Middle frontal gyrus (tissue), 1 donor: ENCODE measurements around the gene ABCG1.
"Not testable (repeated sequence)": the region's sequence is repeated elsewhere in the genome, so short reads cannot be mapped to it uniquely, and the experiment has no call there.

ENCODE experiments used
- DNase-seq: peaks from one replicate; pipeline ENCODE4 v3.0.0-alpha.2; 2015; ENCODE audit warnings: low spot score; ENCODE audit errors: extremely low spot score

The ABCG1 gene

DNA sequence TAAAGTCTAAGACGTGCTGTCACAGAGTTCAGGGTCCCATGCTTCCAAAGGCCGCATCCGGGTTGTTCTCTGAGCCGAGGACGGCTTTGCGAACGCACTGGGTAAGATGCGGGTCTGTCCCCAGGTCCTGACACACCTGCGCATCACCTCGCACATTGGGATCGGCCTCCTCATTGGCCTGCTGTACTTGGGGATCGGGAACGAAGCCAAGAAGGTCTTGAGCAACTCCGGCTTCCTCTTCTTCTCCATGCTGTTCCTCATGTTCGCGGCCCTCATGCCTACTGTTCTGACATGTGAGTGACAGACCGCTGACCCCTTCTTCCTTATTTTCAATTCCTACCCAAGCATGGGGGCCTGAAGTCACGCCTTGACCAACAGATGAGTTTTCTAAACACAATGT is 71.0 kb downstream of the ABCG1 start:
- DNase-seq = no peak

DNA sequence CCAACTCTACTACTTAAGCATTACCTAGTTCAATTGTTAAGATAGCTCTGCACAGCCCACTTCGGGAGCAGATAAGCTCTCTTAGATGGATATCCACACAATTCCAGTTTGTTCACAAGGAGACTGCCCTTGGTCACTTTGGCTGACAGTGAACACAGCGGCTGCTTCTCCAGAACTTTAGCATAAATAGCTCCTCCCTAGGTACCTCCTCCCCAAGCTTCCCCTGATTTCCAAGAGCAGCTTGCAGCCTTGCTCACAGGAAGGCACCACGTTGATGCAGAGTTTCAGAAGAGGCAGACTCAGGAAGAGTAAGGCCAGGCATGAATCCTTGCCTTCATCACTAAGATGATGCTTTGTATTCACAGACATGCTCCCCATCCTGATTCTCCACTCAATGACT is 71.6 kb downstream of the ABCG1 start:
- no peak for DNase-seq

GRCh38 chr21:42291003-42291750 is 72.2 kb downstream of the ABCG1 start:
- DNase-seq = no peak

GRCh38 chr21:42291751-42292562 is 73.0 kb downstream of the ABCG1 start:
- DNase-seq = no peak

- not testable (repeated sequence) for DNase-seq
These were observed 73.7 kb downstream of the ABCG1 start for GRCh38 chr21:42292563-42293142.

- no peak for DNase-seq
These were observed 74.8 kb downstream of the ABCG1 start for GRCh38 chr21:42293649-42294272.

GRCh38 chr21:42294273-42294880 is 75.4 kb downstream of the ABCG1 start:
- DNase-seq = no peak

DNA sequence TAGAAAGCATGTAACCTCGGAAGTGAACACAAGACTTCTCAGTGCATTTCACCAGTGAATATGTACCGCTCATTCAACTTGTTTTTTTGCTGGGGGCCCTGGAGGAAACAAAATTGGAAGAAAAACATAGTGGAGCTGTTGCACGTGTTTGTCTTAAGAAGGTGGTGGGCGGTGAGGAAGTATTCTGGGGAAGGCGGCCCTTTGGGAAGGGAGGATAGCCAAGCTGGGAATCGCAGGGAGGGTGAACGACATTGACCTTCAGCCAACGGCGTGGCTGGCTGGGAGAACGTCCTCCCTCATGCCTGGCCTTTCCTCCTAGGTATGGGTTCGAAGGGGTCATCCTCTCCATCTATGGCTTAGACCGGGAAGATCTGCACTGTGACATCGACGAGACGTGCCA is 76.9 kb downstream of the ABCG1 start:
- DNase-seq = no peak

DNA sequence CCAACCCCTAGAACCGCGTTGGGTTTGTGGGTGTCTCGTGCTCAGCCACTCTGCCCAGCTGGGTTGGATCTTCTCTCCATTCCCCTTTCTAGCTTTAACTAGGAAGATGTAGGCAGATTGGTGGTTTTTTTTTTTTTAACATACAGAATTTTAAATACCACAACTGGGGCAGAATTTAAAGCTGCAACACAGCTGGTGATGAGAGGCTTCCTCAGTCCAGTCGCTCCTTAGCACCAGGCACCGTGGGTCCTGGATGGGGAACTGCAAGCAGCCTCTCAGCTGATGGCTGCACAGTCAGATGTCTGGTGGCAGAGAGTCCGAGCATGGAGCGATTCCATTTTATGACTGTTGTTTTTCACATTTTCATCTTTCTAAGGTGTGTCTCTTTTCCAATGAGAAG is 77.6 kb downstream of the ABCG1 start:
- DNase-seq = no peak

DNA sequence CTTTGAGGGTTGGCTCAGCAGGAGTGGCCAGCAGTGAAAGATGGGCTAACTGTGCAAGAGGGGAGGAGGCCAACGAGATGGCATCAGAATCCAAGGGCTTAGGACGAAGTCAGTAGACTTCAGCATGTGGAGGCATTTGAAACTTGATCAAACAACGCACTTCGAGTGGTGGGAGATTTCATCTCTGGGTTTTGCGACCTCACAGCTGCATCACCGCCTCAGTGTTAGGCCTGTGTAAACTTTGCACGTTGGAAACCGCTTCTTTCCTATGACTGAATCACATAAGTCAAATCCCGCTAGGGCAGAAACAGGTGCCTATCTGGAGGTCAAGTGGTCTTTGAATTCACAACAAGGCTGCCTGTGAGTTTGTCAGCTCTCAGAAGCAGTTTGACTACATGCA is 78.4 kb downstream of the ABCG1 start:
- no peak for DNase-seq

DNA sequence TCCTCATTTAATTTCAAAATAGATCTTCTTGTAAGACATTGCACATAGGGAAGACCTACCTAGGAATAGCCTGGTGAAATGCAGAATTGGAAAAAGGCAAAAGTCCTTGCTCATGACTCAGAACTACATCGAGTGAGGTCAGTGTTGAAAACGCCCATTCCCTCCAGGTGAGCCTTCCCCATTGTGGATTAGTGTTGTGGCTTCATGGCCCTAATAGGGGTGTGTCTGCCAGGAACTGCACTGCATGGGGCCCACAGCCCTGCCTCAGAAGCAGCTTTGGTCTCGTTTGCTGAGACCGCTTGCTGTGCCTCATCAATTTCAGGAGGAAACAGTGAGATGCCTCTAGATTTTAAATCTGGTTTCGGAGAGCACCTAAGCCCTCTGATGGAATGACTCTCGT is 79.3 kb downstream of the ABCG1 start:
- DNase-seq = no peak

DNA sequence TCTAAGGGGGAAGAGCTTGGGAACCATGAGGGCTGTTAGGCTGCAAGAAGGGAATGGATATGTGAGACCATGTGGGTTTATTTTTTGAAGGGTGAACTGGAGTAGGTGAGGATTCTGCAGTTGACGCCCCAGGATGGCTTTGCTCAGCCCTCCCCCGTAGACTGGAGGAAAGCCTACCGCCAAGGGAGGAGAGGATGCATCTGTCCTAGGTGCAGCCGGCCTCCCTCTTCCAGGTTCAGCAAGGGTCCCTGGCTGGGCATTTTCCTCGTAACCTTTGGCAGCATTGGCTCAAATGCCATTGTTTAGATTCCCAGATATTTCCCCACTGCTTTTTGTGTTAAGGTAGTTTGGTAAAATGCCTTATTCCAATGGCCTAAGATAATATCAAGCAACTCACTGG is 79.7 kb downstream of the ABCG1 start:
- no peak for DNase-seq

DNA sequence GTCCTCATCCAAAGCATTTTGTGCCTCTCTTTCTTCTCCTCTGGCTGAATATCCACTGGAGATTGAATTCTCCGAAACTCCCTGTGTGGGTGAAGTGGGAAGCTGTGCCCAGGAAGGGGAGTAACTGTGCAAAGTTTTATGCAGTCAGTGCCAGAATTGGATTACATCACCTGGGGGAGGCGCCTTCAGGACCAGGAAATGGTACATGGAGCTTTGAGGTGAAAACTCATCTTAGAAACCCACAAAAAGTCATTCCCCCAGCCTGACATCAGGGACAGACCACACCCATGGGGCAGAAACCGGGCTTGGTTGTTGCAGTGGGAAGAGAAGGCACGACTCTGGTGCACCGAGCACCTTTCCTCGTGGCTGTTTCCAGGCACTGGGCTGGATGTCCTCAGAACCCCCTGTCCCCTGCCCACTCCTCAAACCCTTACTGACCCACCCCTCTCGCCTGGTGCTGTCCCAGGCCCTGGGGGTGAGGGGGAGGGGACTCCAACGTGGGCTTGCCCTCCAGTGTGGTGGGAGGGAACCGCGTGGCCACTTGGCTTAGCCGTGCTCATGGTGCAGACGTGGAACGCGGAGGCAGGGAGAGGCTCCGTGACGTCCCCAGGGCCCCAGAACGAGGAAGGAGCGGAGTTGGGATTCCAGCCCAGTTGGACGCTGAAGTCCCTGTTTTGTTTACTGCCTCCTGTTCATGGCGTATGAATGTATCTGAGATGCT is 80.5 kb downstream of the ABCG1 start:
- no peak for DNase-seq

DNA sequence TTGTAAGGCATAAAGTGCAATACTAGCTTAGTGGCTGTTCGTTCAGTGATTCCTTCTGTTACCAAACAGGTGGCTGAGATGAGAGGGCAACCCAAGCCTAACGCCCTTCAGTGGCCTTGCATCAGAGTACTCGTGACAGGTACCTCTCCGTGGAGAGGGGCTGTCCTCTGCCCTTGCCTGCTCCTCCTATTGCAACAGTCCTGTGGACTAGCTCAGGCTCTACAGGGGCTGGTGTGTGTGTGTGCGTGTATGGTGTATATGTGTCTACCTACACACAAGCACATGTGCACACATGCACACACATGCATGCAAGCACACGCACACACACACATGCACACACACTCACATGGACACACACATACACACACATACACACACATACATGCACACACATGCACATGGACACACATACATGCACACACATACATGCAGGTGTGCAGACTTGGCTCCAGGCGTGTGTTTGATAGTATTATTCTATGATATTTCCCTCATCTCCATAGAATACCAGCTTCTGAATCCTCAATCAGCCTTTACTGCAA is 81.2 kb downstream of the ABCG1 start:
- DNase-seq = no peak

GRCh38 chr21:42300956-42301355 is 82.0 kb downstream of the ABCG1 start:
- DNase-seq = no peak

GRCh38 chr21:42301371-42302075 is 82.6 kb downstream of the ABCG1 start:
- no peak for DNase-seq

DNA sequence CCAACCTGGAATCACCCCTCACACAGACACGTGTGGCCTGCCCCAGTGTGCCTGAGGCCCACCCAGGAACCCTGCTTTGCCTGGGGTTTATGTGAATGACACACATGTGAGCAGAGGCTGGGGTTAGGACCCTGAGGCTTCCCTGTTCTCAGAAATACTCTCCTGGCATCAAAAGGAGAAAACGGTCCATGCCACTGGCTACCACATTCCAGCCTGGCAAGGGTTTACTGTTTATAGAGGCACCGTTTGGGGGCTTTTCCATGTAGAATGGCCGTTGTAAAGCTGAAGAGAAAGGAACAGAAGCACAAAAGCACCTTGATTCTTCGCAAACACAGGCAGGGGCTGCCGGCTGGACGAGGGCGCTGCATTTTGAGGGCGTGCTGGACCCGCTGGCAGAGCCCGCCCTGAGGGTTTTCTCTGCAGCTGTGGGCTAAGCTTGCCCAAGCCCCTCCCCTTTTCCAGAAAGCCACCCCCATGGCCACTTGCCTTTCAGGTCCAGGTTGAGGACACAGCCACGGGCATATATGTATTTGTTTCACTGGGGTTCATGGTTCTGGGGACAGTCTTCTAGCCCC is 83.2 kb downstream of the ABCG1 start:
- DNase-seq = no peak

DNA sequence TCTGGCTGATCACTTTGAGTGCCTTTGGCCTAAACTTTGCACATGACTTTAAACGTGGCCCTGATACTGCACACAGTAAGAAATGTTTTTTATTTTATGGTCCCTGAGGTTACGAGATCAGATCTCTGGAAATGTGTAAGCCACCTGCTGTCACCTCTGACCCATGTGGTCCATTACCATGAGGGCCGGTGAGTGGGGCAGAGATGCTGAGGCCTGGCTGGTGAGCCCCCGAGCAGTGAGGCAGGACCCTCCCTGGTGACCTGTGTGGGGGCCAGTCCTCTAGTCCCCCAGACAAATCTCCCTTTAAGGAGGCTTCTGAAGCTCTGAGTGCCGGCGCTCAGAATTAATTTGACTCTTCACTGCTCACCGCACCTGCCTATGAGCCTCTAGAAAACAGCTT is 83.9 kb downstream of the ABCG1 start:
- DNase-seq = no peak

GRCh38 chr21:42303443-42303842 is 84.5 kb downstream of the ABCG1 start:
- no peak for DNase-seq
